ENCODE measurements around the gene SFRP5.

DNA sequence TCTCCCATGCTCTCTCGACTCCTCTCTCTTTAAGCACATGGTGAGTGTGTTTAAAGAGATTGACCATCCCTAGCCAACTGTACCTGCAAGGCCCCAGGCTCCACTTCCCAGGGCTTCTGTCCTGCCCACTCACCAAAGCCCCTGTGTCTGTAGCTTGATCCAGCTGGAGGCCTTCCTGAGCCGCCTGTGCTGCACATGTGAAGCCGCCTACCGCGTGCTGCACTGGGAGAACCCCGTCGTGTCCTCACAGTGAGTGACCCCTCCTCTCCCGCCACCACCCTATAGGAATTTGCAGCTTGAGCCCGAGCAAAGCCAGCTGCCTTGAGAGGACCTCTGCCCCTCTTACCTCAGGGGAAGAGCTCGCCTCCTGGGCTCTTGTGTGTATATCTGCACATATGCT, 23.7 kb downstream of the SFRP5 start:
- no peak for TF ChIP-seq CTCF (IDR thresholded peaks at IDR 0.05)
- TF ChIP-seq POLR2A (IDR thresholded peaks at IDR 0.05), result no peak
- no peak for TF ChIP-seq POLR2AphosphoS5 (IDR thresholded peaks at IDR 0.05)

Data from breast epithelium (tissue), 3 donors.